HFF-Myc (cell line): ENCODE data around the gene GPR83.
A peak's percentile ranks its signal among the peaks of the same experiment; 100 is the strongest.

Experiments used
- DNase-seq: peaks from one replicate; pipeline ENCODE4 v3.0.0-alpha.2; 2011; ENCODE audit warnings: low read depth; ENCODE audit errors: extremely low read depth
- H3K4me3 ChIP-seq: replicated peaks from 2 replicates; pipeline ENCODE4 v1.5.1; 2011; ENCODE audit warnings: low read depth, mild to moderate bottlenecking, control low read depth, low read length
- CTCF ChIP-seq: IDR thresholded peaks from 2 replicates; pipeline ENCODE4 v1.5.1; 2012; ENCODE audit warnings: mild to moderate bottlenecking, low read depth, low read length, control low read depth; ENCODE audit errors: missing control alignments

GPR83 gene

GRCh38 chr11:94400839-94401772, at the start of gene GPR83:
TSS of gene GPR83 (minus strand) at chr11:94401419. CDS start at chr11:94401247, 172 bp downstream.
- TF ChIP-seq CTCF: no peak
- peak within 1 kb of the TSS; percentile 32 for H3K4me3 ChIP-seq
- no peak for DNase-seq

- no peak for DNase-seq
- no peak overlapping the region for H3K4me3 ChIP-seq
- no peak for TF ChIP-seq CTCF
These were observed 48.8 kb upstream of the GPR83 start for GRCh38 chr11:94450048-94450447.

- no peak overlapping the region for H3K4me3 ChIP-seq
- no peak for DNase-seq
- TF ChIP-seq CTCF: no peak
These were observed 48.2 kb upstream of the GPR83 start for GRCh38 chr11:94449437-94449836.

- no peak for DNase-seq
- TF ChIP-seq CTCF: no peak
- H3K4me3 ChIP-seq: no peak overlapping the region
These were observed 47.8 kb upstream of the GPR83 start for GRCh38 chr11:94449029-94449428.

- no peak overlapping the region for H3K4me3 ChIP-seq
- DNase-seq: no peak
- no peak for TF ChIP-seq CTCF
These were observed 45.9 kb upstream of the GPR83 start for GRCh38 chr11:94447149-94447548.

- DNase-seq: no peak
- no peak overlapping the region for H3K4me3 ChIP-seq
- TF ChIP-seq CTCF: no peak
These were observed 44.4 kb upstream of the GPR83 start for GRCh38 chr11:94445641-94446040.
